Measurements from ENCODE around the gene LRIG2.

- TF ChIP-seq CTCF (IDR thresholded peaks at IDR 0.05; ENCODE audit: low read depth, low read length) (no peak), EZH2phosphoT487 (IDR thresholded peaks at IDR 0.05; ENCODE audit: low read depth) (no peak)
Measured at GRCh38 chr1:113109908-113110554, 37.0 kb downstream of the LRIG2 start.
